Omental fat pad (tissue), 4 donors: ENCODE data around the gene CYB5B. TPM values are rescaled to one million over a fixed set of nuclear protein-coding genes. Genes with fewer than 3 reads are reported as not detected.
A peak's percentile ranks its signal among the peaks of the same experiment; 100 is the strongest.

Experiments used
- ATAC-seq: fragments of 150-250 bp; one replicate; pipeline ENCODE4 v1.9.1; 2016; ENCODE audit warnings: mild to moderate bottlenecking, moderate library complexity; ENCODE audit not compliant: low FRiP score
- DNase-seq: peaks from one replicate; pipeline ENCODE4 v3.0.0-alpha.2; 2019; ENCODE audit warnings: low spot score
- total RNA-seq, 4 donors: library from RNA; depleted of rRNA; stranded (reverse); fragments of >200 nt; gene quantifications; one replicate each; pipeline ENCODE4 v1.1.0, GENCODE V29; 2016
- TF ChIP-seq, protein P1 (sequence below), 3 donors: fragments of 450-650 bp; IDR thresholded peaks; one replicate each; pipeline ENCODE4 v1.5.1; 2016 to 2017; ENCODE audit warnings: antibody characterized with exemption in 3 of 3, mild to moderate bottlenecking in 3 of 3, moderate library complexity in 2 of 3

Gene CYB5B
- total RNA-seq, 4 donors from 2014 or later: 32.0 to 41.8 (median 36.2) TPM

DNA sequence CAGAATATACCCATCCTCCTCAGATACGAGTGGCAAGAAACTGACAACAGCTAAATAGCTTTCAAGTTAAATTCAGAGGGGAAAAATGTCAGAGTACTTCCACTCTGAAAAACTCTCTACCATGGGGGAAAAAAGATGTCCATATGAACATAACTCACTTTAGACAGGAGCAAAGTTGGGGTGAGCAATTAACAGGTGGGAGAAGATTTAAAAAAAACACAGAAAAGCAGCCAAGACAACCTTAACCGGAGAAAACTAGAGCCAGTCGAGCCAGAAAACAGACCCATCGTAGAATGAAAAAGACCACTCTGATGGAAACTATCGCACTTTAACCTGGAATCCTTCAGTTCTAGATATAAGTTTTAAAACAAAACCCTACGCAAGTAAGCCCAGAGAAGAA lies 39.4 kb upstream of the CYB5B start:
- TF ChIP-seq, protein P1, sequence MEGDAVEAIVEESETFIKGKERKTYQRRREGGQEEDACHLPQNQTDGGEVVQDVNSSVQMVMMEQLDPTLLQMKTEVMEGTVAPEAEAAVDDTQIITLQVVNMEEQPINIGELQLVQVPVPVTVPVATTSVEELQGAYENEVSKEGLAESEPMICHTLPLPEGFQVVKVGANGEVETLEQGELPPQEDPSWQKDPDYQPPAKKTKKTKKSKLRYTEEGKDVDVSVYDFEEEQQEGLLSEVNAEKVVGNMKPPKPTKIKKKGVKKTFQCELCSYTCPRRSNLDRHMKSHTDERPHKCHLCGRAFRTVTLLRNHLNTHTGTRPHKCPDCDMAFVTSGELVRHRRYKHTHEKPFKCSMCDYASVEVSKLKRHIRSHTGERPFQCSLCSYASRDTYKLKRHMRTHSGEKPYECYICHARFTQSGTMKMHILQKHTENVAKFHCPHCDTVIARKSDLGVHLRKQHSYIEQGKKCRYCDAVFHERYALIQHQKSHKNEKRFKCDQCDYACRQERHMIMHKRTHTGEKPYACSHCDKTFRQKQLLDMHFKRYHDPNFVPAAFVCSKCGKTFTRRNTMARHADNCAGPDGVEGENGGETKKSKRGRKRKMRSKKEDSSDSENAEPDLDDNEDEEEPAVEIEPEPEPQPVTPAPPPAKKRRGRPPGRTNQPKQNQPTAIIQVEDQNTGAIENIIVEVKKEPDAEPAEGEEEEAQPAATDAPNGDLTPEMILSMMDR (IDR thresholded peaks at IDR 0.05): no peak
- no peak for ATAC-seq
- no peak for DNase-seq

DNA sequence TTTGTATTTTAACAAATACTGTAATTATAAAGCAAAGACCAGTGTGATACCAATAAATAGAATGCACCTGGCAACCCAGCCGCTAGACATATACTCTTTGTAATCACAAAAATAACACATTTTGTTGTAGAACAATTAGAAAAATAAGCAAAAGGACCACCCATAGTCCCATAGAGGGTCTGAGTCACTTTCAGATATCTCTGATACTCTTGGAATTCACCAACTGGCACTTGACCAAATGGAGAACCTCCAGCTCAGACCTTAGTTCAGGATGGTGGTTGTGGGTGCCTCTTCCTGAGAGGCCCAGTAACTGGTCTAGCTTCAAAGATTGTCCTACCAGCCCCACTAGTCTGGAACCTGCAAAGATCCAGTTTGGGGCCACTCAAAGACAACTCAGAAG lies 37.8 kb upstream of the CYB5B start:
- ATAC-seq (no peak), DNase-seq (no peak)
- TF ChIP-seq, protein P1 (IDR thresholded peaks at IDR 0.05): no peak

DNA sequence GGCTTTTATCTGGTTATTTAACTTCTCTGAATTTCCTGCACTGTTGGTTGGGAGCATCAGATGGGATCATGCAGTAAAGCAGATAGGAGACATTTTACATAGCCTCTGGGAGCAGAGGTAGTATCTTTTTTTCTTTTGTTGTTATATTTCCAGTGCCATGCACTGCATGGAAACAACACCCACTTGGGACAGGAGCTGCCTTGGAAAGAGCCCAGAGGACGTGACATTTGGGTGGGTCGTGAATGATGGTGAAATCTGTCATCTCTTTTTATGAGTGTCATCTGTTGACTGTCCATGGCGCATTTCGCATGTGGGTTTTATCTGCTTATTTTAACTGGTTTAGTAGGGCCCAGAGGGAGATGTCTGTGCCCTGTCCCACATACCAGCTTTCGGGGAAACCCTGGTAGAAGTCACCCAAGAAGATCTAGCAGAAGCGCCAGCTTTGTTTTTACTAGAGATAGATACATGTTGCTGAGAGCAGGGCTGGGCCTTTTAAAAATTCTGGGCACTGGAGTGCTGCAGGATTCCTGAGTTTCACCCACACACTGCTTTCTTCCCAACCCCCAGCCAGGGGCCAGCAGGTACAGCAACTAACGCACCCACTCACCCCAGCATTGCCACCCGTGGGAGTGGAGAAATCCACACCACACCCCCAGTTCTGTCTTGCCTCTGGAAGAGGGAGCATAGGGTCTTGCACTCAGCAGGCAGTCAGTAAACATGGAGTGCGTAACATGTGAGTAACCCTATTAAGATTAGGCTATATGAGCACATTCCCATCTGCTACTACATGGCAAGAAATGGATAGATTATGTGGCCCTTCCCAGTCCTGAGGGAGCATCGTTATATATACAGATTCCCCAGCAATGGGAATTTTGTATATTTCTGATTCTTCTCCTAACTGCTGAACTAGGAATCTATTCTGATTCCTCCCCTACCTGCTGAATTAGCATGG lies 30.2 kb upstream of the CYB5B start:
- ATAC-seq (no peak), DNase-seq (no peak)
- TF ChIP-seq, protein P1 (IDR thresholded peaks at IDR 0.05): no peak

DNA sequence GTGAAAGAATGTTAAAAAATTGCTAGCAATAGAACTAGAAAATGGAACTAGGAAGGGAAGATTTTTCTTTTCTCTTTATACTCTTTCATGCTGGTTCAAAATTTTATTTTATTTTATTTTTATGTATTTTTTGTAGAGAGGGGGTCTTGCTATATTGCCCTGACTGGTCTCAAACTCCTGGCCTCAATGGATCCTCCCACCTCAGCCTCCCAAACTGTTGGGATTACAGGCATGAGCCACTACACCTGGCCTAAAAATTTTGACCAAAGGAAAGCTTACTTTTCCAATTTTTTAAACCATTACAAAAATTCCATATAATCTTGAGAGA lies 28.6 kb upstream of the CYB5B start:
- TF ChIP-seq, protein P1 (IDR thresholded peaks at IDR 0.05): no peak
- DNase-seq (no peak), ATAC-seq (no peak)

DNA sequence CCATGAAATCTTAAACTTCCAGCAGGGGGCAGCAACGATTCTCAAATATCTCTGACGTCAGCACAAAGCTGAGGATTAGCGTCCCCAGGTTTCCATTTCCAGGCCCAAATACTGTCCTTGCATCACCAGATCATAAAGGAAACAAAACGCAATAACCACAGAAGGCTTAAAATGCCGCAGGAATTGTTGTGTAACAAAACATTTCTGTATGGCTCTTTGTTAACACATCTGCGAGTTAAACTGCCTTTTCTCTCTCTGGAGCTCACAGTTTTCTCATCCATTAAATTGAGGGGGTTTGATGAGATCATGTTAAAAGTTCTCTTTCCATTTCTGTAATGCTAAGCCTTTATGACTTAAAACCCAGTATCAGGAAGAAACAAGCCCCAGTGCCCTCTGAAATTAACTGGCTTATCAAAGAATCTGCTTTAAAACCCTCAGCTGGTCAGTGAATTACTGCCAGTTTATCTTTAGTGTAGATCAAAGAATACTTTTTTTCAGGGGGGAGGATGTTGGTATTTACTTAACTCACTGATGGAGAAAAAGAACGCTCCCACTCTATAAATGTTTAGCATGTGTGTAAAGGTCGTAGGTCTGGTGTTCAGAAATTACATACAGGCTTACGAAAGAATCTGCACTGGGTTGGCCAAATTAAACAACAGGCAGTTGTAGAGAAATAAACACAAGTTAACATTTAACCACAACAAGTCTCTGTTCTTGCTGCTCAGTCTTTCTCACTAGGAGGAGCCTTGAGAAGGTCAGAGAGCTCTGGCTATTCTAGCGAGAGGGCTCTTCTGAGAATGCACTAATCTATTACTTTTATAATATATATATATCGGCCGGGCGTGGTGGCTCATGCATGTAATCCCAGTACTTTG lies 28.0 kb upstream of the CYB5B start:
- DNase-seq: peak; percentile 66
- TF ChIP-seq, protein P1 (IDR thresholded peaks at IDR 0.05): peak in 2 of 3 donors; percentile 3 to 32
- peak; percentile 63 for ATAC-seq

DNA sequence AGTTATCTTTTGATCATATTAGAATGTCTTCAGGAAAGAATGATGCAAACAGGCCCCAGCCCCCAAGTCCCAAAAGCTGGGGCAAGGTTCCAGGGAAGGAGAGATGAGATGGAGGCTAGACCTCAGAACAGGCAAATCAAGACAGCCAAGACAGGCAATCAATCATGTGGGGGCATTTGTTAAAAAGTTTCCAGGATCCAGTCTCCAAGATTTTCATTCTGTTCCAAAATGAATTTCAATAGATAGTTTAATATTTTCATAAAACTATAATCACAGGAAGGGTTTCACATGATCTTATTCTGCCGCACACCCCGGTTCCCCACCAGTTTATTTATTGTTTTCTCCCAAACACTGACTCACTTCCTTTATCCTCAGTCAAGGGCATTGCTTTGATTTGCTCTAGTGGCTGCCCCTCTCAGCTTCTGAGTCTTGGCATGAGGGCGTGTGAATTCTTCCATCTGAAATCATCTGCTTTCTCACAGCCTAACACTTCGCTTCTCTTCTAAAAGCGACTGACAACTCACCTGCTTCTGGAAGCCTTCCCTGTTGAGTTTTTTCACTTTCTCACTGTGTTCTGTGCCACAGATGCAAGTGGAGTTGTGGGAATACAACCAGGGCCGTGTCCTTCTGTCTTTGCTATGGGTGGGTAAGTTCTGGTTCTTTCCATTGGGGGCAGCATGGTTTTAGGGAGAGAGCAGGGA lies 26.4 kb upstream of the CYB5B start:
- DNase-seq: no peak
- peak; percentile 62 for ATAC-seq
- TF ChIP-seq, protein P1 (IDR thresholded peaks at IDR 0.05): no peak
